Measurements from ENCODE around the gene FAM9C.

The FAM9C gene

GRCh38 chrX:13082206-13083065 is 38.0 kb upstream of the FAM9C start:
- H3K4me3 ChIP-seq (ENCODE audit: low read depth, low read length), result no peak overlapping the region
- no peak for TF ChIP-seq CTCF (conservative IDR thresholded peaks at IDR 0.05; ENCODE audit: low read depth, low read length)
- DNase-seq (ENCODE audit: low read depth), result no peak

GRCh38 chrX:13081395-13082205 is 37.2 kb upstream of the FAM9C start:
- TF ChIP-seq CTCF (conservative IDR thresholded peaks at IDR 0.05; ENCODE audit: low read depth, low read length), result no peak
- peak; percentile 63 for DNase-seq (ENCODE audit: low read depth)

GRCh38 chrX:13080128-13080795 is 35.8 kb upstream of the FAM9C start:
- DNase-seq (ENCODE audit: low read depth), result no peak
- H3K4me3 ChIP-seq (ENCODE audit: low read depth, low read length), result no peak overlapping the region
- no peak for TF ChIP-seq CTCF (conservative IDR thresholded peaks at IDR 0.05; ENCODE audit: low read depth, low read length)

More at GRCh38 chrX:13081395-13082205, 37.2 kb upstream of the FAM9C start:
- no peak overlapping the region for H3K4me3 ChIP-seq (ENCODE audit: low read depth, low read length)

DNA sequence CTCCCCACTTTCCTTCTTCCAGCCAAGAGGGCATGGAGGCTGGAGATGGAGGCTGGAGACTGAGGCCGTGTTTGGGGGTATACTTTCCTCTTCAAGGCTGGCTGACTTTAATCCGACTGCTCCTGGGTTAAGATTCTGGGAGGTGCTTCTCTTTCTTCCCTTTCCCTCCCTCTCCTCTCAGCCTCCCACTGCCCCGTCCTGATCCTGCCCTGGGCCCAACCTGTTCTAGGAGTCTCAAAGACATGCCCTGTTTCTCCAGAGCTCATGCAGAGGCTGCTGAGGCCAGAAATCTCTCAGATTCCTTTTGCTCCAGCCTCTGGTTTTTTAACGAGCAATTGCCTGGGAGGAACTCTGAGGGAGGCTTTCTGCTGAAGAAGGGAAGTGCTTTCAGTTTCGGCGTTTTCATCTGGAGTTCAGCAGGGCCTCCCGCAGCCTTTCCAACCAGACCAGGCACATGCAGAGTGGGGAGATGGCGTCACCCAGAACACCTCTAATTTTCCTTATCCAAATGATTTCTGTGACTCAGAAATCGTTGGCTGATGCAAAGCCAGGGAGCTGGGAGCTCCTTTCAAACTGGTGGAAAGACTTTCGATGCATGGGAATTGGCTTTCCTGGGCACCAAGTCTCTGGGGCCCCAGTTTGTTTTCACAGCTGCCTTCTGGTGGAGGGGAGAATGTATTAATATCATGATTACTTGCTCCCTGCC is 34.5 kb upstream of the FAM9C start:
- TF ChIP-seq CTCF (conservative IDR thresholded peaks at IDR 0.05; ENCODE audit: low read depth, low read length), result no peak
- DNase-seq (ENCODE audit: low read depth), result peak; percentile 94
- H3K4me3 ChIP-seq (ENCODE audit: low read depth, low read length), result no peak overlapping the region

DNA sequence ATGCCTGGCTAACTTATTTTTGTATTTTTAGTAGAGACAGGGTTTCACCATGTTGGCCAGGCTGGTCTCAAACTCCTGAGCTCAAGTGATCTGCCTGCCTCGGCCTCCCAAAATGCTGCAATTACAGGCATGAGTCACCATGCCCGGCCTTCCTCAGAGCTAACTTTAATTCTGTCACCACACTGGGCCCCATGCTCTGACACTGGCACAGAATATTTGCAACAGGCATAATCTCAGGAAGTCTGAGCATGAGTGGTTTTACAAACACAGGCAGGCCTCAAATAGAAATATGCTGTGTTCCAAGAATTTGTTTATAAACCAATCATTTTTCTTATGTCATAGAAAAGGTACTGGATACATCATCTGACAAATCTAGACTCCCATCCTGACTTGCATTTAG is 32.7 kb upstream of the FAM9C start:
- H3K4me3 ChIP-seq (ENCODE audit: low read depth, low read length), result no peak overlapping the region
- TF ChIP-seq CTCF (conservative IDR thresholded peaks at IDR 0.05; ENCODE audit: low read depth, low read length), result no peak
- peak; percentile 13 for DNase-seq (ENCODE audit: low read depth)

DNA sequence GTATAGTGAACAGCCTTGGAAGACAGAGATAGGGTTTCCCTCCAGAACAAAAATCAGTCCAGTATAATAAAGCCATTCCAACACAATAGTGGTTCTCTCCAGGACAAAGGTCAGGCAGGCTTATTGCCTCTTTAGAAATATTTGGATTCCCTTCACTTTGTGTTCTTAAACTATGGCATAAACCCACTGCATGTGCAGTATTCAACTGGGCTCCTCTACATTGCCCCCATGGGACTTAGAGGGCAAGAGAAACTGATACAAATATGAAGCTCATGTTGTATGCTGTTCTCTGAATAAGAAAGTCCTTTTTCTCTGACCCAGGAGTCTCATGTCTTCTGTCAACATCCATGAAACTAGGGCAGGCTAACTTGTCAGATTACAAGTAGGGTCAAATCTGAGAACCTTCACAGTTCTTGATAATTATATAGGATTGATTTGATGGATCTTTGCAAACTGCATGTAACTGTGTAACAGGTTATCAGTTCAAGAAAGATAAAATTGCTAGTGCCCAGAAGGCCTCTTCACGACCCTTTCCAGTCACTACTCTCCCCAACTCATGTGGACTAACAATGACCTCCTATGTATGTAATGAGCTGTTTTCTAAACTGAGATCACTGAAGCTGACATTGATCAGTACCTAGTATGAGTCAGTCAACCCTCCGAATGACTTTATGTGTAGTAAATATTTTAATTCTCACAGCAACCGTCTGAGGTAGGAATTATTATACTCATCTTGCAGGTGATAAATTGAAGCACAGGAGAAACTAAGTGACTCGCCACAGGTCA is 31.9 kb upstream of the FAM9C start:
- DNase-seq (ENCODE audit: low read depth), result peak; percentile 23
- no peak for TF ChIP-seq CTCF (conservative IDR thresholded peaks at IDR 0.05; ENCODE audit: low read depth, low read length)

More for the DNA sequence above, 31.9 kb upstream of the FAM9C start:
- H3K4me3 ChIP-seq (ENCODE audit: low read depth, low read length), result no peak overlapping the region

All from choroid plexus epithelial cell (primary cell).